GM19351 (cell line): Measurements from ENCODE around the gene DMKN.

Experiments
- ATAC-seq: cut with Tn5 transposase; IDR thresholded peaks from one replicate; pipeline ENCODE4 v1.9.1; 2021; ENCODE audit warnings: mild to moderate bottlenecking, moderate library complexity; ENCODE audit not compliant: unreplicated experiment

DMKN gene

DNA sequence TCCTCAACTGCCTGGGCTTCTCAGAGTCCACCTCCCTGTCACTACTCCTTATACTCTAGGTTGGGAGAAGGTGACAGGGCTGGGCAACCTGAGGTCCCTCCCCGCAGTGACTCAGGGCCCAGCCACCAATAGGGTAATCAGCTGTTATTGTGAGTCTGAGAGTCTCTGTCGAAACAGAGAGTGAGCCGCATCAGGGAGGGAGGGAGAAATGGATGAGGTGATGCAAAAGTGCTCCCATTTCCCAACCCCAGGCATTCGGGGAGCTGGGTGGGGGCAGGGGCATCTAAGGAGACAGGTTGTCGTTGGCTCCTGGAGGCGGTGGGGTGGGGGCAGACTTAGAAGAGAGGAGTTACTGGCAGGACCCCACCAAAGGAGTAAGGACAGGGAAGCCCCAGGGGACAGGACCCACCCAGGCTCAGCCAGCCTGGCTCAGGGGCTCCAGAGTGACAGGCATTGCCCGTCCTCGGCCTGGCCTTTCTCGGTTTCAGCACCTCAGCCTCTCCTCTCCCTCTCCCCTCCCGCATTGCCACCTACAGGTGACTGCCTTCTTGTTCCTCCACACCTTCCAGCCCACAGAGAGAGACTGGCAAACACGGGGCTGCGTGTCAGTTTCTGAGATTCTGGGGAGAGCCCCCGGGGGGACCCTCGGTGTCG lies at the start of gene DMKN:
Gene DMKN (minus strand): TSS at position 22 of the 654 bp plus-strand sequence. CDS start 174 bp downstream, outside the sequence.
- ATAC-seq: no peak

- ATAC-seq: no peak
These were observed 49.3 kb upstream of the DMKN start for GRCh38 chr19:35562776-35563175.

DNA sequence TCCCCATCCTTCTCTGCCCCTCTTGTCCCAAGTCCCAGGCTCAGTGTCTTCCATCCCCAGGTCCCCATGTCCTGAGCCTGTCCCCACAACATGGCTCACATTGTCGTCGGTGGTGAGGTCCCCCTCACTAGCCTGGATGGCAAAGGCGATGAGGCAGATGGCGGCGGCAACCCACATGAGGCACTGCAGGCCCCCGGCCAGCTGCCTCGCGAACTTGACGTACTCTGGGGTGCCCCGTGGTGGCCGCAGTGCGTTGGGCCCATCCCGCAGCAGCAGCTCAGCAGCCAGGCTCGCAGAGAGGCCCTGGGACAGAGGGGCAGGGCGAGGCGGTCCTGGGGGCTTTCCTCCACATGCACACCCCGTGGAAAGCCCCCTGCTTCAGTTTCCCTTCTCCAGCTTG lies 48.9 kb upstream of the DMKN start:
- ATAC-seq: no peak

DNA sequence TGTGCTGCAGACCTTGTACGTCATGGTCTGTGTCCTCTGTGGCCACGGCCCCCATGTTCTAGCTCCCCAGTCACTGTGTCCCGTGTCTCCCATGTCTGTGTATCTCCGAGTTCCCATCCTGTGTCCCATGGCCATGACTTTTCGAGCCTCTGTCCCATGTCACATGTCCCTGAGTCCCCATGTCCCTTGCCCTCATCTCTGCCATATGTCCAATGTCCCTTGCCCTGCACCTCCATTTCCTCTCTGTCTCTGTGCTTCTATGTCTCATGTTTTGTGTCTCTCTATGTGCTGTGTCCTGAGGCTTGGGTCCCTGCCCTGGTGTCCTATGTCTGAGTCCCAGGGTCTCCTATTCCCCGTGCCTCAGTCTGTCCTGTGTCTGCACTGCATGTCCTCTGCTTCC lies 48.0 kb upstream of the DMKN start:
- ATAC-seq: no peak

DNA sequence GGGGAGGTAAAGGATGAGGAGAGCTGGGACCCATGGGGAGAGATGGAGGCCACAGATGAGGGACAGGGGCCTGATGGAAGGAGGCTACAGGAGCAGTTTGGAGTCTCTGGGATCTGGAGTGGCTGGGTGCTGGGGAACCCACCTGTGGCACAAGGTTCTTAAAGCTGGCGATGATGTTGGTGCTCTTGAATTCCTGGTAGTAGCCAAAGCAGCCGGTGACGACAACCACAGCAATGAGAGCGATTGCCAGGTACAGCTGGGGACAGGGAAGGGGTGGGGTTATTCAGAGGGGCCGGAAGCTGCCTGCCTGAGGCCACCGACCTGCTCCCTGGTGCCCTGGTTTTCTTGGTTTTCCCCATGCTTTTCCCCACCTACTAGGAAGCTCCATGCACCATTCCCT lies 47.2 kb upstream of the DMKN start:
- ATAC-seq: no peak

DNA sequence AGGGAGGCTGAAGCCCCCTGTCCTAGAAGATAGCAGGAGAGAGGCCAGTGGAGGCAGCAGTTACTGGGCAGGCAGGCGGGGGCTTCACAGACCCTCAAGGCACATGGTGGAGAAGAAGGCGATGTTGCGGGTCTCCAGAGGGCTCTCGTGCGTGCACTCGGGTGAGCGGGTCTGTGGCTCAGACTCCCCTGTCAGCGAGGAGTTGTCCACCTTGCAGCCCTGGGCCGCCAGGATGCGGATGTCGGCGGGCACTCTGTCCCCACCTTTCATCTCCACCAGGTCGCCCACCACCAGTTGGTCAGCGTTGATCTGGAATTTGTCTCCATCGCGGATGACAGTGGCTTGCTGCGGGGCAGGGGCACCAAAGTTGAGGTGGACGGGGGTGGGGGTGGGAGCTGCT lies 46.8 kb upstream of the DMKN start:
- ATAC-seq: no peak

DNA sequence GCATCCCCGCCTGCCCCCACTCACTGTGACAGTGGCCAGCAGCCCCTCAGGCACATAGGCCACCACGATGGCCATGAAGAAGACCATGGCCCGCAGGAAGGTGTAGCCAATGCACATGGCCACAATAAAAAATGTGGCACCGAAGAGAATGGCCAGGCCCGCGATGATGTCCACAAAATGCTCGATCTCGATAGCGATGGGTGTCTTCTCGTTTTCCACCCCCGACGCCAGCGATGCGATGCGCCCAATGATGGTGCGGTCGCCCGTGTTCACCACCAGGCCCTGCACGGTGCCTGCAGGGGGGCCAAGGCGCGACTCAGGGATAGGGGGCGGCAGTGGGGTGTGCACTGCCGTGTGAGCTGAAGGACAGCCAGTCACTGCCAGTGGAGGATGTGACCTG lies 46.3 kb upstream of the DMKN start:
- no peak for ATAC-seq

GRCh38 chr19:35559281-35559659 lies 45.8 kb upstream of the DMKN start:
- peak; percentile 66 for ATAC-seq

- peak; percentile 23 for ATAC-seq
These were observed 45.2 kb upstream of the DMKN start for GRCh38 chr19:35558400-35559280.

DNA sequence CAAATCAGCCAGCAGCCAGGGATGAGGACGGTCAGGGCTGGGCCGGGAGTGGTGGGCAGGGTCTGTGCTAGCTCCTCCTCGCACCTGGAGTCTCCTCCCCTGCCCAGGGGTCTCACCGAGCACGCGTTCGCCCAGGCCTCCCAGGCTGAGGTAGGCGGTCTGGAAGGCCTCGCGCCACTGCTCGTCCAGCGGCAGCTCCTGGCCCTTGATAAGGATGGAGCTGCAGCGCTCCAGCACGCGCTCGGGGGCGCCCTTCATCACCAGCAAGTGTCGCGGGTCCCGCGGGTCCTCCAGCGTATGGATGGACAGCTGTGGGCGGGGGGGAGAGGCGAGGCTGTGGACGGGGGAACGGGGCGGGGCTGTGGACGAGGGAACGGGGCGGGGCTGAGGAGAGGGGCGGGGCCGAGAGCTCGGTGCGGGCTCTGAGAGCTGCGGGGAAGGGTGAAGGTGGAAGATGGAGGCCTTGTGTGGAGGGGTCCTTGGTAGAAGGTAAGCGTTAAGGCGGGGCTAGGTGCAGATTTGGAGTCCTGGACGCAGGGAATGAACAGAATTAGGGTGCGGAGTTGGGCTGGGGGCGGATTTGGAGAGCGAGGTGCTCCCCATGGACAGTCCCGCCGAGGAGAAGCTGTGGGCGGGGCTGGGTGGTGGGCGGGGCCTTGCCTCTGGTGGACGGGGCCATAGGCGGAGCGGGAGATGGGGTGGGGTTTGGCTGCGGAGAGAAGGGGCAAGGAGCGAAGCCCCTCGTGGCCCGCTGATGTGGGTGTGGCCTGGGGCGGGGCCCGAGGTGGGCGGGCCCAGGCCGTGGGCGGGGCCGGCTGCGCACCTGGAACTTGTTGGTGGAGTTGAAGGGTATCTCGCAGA lies 44.3 kb upstream of the DMKN start:
- ATAC-seq: no peak

DNA sequence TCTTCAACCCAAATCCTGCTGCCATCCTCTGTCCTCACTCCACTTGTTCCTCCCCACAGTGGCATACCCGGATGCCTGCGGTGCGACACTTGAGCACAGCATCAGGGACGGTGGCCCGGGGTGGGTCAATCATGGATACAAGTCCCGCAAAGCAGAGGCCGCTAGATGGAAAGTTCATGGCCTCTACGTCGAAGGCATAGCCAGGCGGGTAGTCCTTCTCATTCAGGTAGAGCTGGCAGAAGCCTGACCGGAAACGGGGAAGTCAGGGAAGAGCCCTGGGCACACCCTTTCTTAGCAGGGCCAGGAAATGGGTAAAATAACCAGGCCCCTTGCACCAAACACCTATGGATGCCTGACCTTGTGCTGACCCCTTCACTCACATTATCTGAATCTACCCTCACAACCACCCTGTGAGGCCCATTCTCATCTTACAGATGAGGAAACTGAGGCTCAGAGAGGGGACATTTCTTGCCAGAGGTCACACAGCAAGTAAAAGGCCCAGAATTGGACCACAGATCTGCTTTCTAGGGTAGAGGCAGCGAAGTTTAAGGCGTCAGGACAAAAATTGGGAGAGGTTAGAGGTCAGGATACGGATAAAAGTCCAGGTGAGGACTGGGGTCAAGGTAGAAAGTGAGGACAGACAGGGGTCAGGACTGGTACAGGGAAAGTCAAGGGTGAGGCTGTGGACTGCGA lies 43.5 kb upstream of the DMKN start:
- ATAC-seq: no peak

DNA sequence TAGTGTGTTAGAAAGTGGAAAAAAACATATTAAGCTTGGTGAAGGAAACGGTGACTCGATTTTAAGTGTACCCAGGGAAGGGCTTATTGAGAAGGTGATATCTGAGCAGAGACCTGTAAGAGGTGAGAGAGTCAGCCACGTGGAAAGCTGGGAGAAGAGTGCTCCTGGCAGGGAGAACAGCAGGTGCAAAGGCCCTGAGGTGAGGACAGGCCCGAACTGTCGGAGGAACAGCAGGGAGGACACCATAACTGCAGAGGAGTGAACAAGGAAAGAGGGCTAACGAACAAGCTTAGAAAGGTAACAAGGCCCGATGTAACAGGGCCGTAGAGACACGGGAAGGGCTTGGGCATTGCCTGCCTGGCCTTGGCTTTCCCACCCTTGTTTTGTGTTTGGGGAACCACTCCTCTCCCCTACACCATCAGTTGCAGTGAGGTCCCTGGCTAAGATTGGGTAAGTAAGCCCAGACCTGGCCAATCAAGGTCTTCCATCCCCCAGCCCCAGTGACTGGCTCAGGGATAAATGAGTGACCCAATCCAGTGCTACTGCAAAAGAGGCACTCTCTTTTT lies 42.7 kb upstream of the DMKN start:
- no peak for ATAC-seq

- ATAC-seq: no peak
These were observed 42.0 kb upstream of the DMKN start for GRCh38 chr19:35555301-35556005.

DNA sequence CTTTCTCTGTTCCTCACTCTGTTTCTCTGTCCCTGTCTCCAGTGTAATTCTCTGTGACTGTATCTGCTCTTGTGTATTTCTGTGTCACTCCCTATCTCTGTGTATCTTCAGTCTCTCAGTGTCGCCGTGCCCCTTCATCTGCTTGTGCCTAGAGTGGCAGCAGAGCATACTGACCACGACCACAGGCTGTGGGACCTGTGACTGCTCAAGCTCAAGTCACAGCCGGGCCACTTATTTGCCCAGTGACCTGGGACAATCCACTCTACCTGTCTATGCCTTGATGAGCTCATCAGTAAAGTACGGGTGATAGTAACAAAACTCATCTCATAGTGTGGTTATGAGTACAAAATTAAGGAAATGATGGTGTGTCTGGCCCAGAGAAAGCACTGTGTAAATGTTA lies 40.6 kb upstream of the DMKN start:
- ATAC-seq: no peak

- no peak for ATAC-seq
These were observed 40.0 kb upstream of the DMKN start for GRCh38 chr19:35553385-35554000.

GRCh38 chr19:35552534-35553384 lies 39.3 kb upstream of the DMKN start:
- ATAC-seq: no peak

DNA sequence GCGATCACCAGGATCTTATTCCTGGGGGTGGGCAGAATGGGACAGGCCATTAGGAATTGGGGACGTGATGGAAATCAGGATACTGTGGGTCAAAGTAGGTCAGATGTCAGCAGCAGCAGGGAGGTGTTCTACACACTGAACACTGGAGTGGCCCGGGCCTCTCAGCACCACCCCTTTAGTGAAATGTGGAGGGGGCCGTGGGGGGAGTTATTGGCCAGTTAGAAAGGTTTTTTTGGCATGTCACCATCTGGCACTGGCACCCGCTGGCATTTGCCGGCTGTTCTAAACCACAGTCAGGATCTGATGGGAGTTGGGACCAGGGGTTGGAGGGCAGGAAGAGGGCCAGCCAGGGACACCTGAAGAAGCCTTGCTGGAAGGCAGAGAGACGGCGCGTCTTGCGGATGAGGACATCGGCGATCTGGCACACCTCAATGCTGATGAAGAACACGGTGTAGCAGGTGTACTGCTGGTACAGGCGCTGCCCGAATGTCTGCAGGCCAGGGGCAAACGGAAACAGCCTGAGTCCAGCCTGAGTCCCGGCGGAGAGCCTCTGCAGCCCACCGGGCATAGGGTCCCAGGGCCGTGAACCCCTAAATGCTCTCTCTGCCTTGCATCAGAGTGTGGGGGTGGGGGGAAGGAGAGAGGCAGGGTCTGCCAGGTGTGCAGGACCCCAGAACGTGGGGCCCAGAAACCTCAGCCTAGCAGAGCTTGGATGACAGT lies 37.8 kb upstream of the DMKN start:
- no peak for ATAC-seq
